GM12864 (cell line): ENCODE data around the gene NALCN.

Source experiments
- DNase-seq: peaks from one replicate; pipeline ENCODE4 v3.0.0-alpha.2; 2011; ENCODE audit warnings: low read depth
- H3K4me3 ChIP-seq: 2 replicates; pipeline ENCODE4 v1.5.1; 2011; ENCODE audit warnings: mild to moderate bottlenecking, low read depth, low read length, control low read depth
- CTCF ChIP-seq: IDR thresholded peaks from 2 replicates; pipeline ENCODE4 v1.5.1; 2011; ENCODE audit warnings: low read depth, mild to moderate bottlenecking, moderate library complexity, low read length, control low read depth, inconsistent platforms; ENCODE audit errors: missing control alignments

NALCN gene

GRCh38 chr13:101452519-101453485 is 36.5 kb upstream of the NALCN start, which contains the start of gene ITGBL1:
Gene ITGBL1, plus strand, starts transcription at chr13:101452675. Its CDS starts 159 bp downstream, at chr13:101452834.
- no peak for TF ChIP-seq CTCF
- peak; percentile 0 for DNase-seq
- peak within 1 kb of the TSS; percentile 32 for H3K4me3 ChIP-seq

GRCh38 chr13:101451641-101452040 is 35.3 kb upstream of the NALCN start:
- TF ChIP-seq CTCF = no peak
- no peak for DNase-seq
- H3K4me3 ChIP-seq = no peak overlapping the region

GRCh38 chr13:101450749-101451130 is 34.4 kb upstream of the NALCN start:
- no peak for TF ChIP-seq CTCF
- H3K4me3 ChIP-seq = no peak overlapping the region

GRCh38 chr13:101449790-101450748 is 33.8 kb upstream of the NALCN start:
- no peak for TF ChIP-seq CTCF
- DNase-seq = no peak
- no peak overlapping the region for H3K4me3 ChIP-seq

More at GRCh38 chr13:101450749-101451130, 34.4 kb upstream of the NALCN start:
- DNase-seq = no peak

- no peak for TF ChIP-seq CTCF
- no peak for DNase-seq
- no peak overlapping the region for H3K4me3 ChIP-seq
These were observed 31.5 kb upstream of the NALCN start for GRCh38 chr13:101447852-101448251.

GRCh38 chr13:101434486-101434885 is 18.2 kb upstream of the NALCN start:
- DNase-seq = no peak
- no peak for TF ChIP-seq CTCF
- no peak overlapping the region for H3K4me3 ChIP-seq
